Fibroblast of skin of abdomen (primary cell): ENCODE measurements around the gene GRIN1.

Source experiments
- DNase-seq: peaks from one replicate; pipeline ENCODE4 v3.0.0-alpha.2; 2013

The GRIN1 gene

GRCh38 chr9:137178939-137179630, 40.1 kb downstream of the GRIN1 start:
- DNase-seq = no peak

- no peak for DNase-seq
These were observed 40.8 kb downstream of the GRIN1 start for GRCh38 chr9:137179761-137180160.

GRCh38 chr9:137180491-137180890, 41.5 kb downstream of the GRIN1 start:
- DNase-seq = no peak

GRCh38 chr9:137181680-137182079, 42.7 kb downstream of the GRIN1 start:
- no peak for DNase-seq

- DNase-seq = no peak
These were observed 43.9 kb downstream of the GRIN1 start for GRCh38 chr9:137182836-137183235.

GRCh38 chr9:137183980-137184595, 45.1 kb downstream of the GRIN1 start:
- no peak for DNase-seq

- no peak for DNase-seq
These were observed 46.1 kb downstream of the GRIN1 start for GRCh38 chr9:137184881-137185660.

- DNase-seq = no peak
These were observed 47.0 kb downstream of the GRIN1 start for GRCh38 chr9:137185921-137186320.

GRCh38 chr9:137186385-137186784, 47.4 kb downstream of the GRIN1 start:
- no peak for DNase-seq

- no peak for DNase-seq
These were observed 48.4 kb downstream of the GRIN1 start for GRCh38 chr9:137187386-137187785.

GRCh38 chr9:137188086-137188489, 49.1 kb downstream of the GRIN1 start:
- DNase-seq = no peak

- peak; percentile 91 for DNase-seq
These were observed 49.7 kb downstream of the GRIN1 start, which contains the start of the genes ANAPC2 and SSNA1 for GRCh38 chr9:137188490-137189296. TSS of gene ANAPC2 (minus strand) at chr9:137188560. CDS start at chr9:137188532, 28 bp downstream. TSS of gene SSNA1 (plus strand) at chr9:137188676. CDS start at chr9:137188727, 51 bp downstream.

- no peak for DNase-seq
These were observed 50.6 kb downstream of the GRIN1 start for GRCh38 chr9:137189297-137190295.

- no peak for DNase-seq
These were observed 51.4 kb downstream of the GRIN1 start for GRCh38 chr9:137190315-137190856.

- no peak for DNase-seq
These were observed 52.3 kb downstream of the GRIN1 start for GRCh38 chr9:137191245-137191644.

GRCh38 chr9:137191691-137192447, 52.9 kb downstream of the GRIN1 start:
- DNase-seq = no peak

GRCh38 chr9:137192448-137192780, 53.5 kb downstream of the GRIN1 start:
- DNase-seq = no peak

- DNase-seq = no peak
These were observed 53.9 kb downstream of the GRIN1 start for GRCh38 chr9:137192859-137193258.

- no peak for DNase-seq
These were observed 54.8 kb downstream of the GRIN1 start for GRCh38 chr9:137193771-137194170.

- no peak for DNase-seq
These were observed 55.4 kb downstream of the GRIN1 start for GRCh38 chr9:137194388-137194787.
